HG03175 (cell line): Measurements from ENCODE around the gene ASIC2.
A peak's percentile ranks its signal among the peaks of the same experiment; 100 is the strongest.
"Not testable (repeated sequence)": the region's sequence is repeated elsewhere in the genome, so short reads cannot be mapped to it uniquely, and the experiment has no call there.

Experiments
- ATAC-seq: cut with Tn5 transposase; IDR thresholded peaks from one replicate; pipeline ENCODE4 v1.9.1; 2021; ENCODE audit warnings: mild to moderate bottlenecking, moderate library complexity; ENCODE audit not compliant: unreplicated experiment

Gene ASIC2

GRCh38 chr17:32993977-32994376, 299.1 kb downstream of the ASIC2 start:
- ATAC-seq, result no peak

GRCh38 chr17:32992321-32993033, 300.6 kb downstream of the ASIC2 start:
- no peak for ATAC-seq

GRCh38 chr17:32988481-32989101, 304.5 kb downstream of the ASIC2 start:
- no peak for ATAC-seq

- not testable (repeated sequence) for ATAC-seq
Measured at GRCh38 chr17:32987868-32988267, 305.2 kb downstream of the ASIC2 start.

GRCh38 chr17:32987453-32987805, 305.7 kb downstream of the ASIC2 start:
- ATAC-seq, result not testable (repeated sequence)

- ATAC-seq, result no peak
Measured at GRCh38 chr17:32985050-32985756, 307.9 kb downstream of the ASIC2 start.

GRCh38 chr17:32981611-32982010, 311.5 kb downstream of the ASIC2 start:
- not testable (repeated sequence) for ATAC-seq

- no peak for ATAC-seq
Measured at GRCh38 chr17:32980230-32980629, 312.9 kb downstream of the ASIC2 start.

- ATAC-seq, result no peak
Measured at GRCh38 chr17:32976605-32977004, 316.5 kb downstream of the ASIC2 start.

- ATAC-seq, result no peak
Measured at GRCh38 chr17:32976131-32976530, 317.0 kb downstream of the ASIC2 start.

GRCh38 chr17:32971171-32971570, 321.9 kb downstream of the ASIC2 start:
- ATAC-seq, result peak; percentile 67

- ATAC-seq, result peak; percentile 70
Measured at GRCh38 chr17:32970281-32970680, 322.8 kb downstream of the ASIC2 start.

- ATAC-seq, result not testable (repeated sequence)
Measured at GRCh38 chr17:32969231-32969630, 323.9 kb downstream of the ASIC2 start.

- no peak for ATAC-seq
Measured at GRCh38 chr17:32964541-32964940, 328.6 kb downstream of the ASIC2 start.
